Panc1 (cell line): ENCODE results near the gene NFATC3. TPM values are rescaled to one million over a fixed set of nuclear protein-coding genes. Genes with fewer than 3 reads are reported as not detected.

Source experiments
- ATAC-seq: fragments of 200-7000 bp; cut with Tn5 transposase; 2 replicates; pipeline ENCODE4 v1.9.1; 2020; ENCODE audit warnings: mild to moderate bottlenecking, moderate library complexity
- BruUV-seq: library from RNA; stranded (reverse); fragments of 400-500 nt; replicated peaks from 2 replicates; lab custom pipeline; 2021; lab: Mats Ljungman, UMichigan
- CTCF ChIA-PET: fragments of 300-600 bp; sonication (Branson Sonifier 250); formaldehyde crosslinking; loops from one replicate; lab custom pipeline; 2022; ENCODE audit warnings: antibody characterized with exemption; lab: Charles Lee
- POLR2A ChIA-PET: fragments of 300-600 bp; sonication (Branson Sonifier 250); formaldehyde crosslinking; loops from one replicate; lab custom pipeline; 2022; ENCODE audit warnings: antibody characterized with exemption; lab: Charles Lee
- DNase-seq: peaks from one replicate; pipeline ENCODE4 v3.0.0-alpha.2; 2010; ENCODE audit warnings: low read depth, low spot score
- H3K27ac ChIP-seq: 2 replicates; pipeline ENCODE4 v1.5.1; 2011; ENCODE audit warnings: mild to moderate bottlenecking, low read length, inconsistent platforms
- H3K27me3 ChIP-seq: fragments of 200-500 bp; sonication (Bioruptor generic); 2 replicates; pipeline ENCODE4 v1.6.0; 2014; ENCODE audit warnings: low read length, inconsistent platforms; ENCODE audit not compliant: control insufficient read depth, insufficient read depth
- H3K36me3 ChIP-seq: fragments of 200-500 bp; sonication (Bioruptor generic); 2 replicates; pipeline ENCODE4 v1.5.1; 2014; ENCODE audit warnings: inconsistent platforms, mild to moderate bottlenecking, low read length, moderate library complexity; ENCODE audit not compliant: control insufficient read depth, insufficient read depth
- H3K4me1 ChIP-seq: 2 replicates; pipeline ENCODE4 v1.5.1; 2011; ENCODE audit warnings: inconsistent platforms, mild to moderate bottlenecking, low read length, moderate library complexity; ENCODE audit not compliant: control insufficient read depth, insufficient read depth
- H3K4me3 ChIP-seq, 2 experiments: 2 replicates each; pipeline ENCODE4 v1.5.1; 2011 to 2012; ENCODE audit warnings: low read depth in 2 of 2, low read length in 2 of 2, mild to moderate bottlenecking in 2 of 2, inconsistent platforms in 1 of 2, moderate library complexity in 1 of 2
- H3K9me3 ChIP-seq: fragments of 200-500 bp; sonication (Bioruptor generic); 2 replicates; pipeline ENCODE4 v1.5.1; 2014; ENCODE audit warnings: low read depth, mild to moderate bottlenecking, inconsistent platforms, low read length, moderate library complexity; ENCODE audit not compliant: control insufficient read depth, insufficient read depth
- CTCF ChIP-seq: fragments of 450-650 bp; IDR thresholded peaks from 2 replicates; pipeline ENCODE4 v1.5.1; 2017; ENCODE audit warnings: mild to moderate bottlenecking
- POLR2AphosphoS5 ChIP-seq: IDR thresholded peaks from 2 replicates; pipeline ENCODE4 v1.6.1; 2012; ENCODE audit warnings: mild to moderate bottlenecking, low read depth, low read length, moderate library complexity
- SIN3A ChIP-seq: IDR thresholded peaks from 2 replicates; pipeline ENCODE4 v1.6.1; 2012; ENCODE audit warnings: low read depth, mild to moderate bottlenecking, low read length, moderate library complexity, borderline replicate concordance; ENCODE audit not compliant: insufficient read depth
- TCF7L2 ChIP-seq: IDR thresholded peaks from 2 replicates; pipeline ENCODE4 v1.6.1; 2011; ENCODE audit warnings: mild to moderate bottlenecking, low read depth, low read length, inconsistent platforms
- in situ Hi-C: cut with HindIII; loops from 2 replicates; pipeline ENCODE4 v1.10.0; 2016; ENCODE audit warnings: low sequenced_read_pairs, low pct_unique_long_range_greater_than_20kb
- intact Hi-C: fragments of 100-400 bp; cut with micrococcal nuclease; formaldehyde crosslinking; loops from one replicate; pipeline ENCODE4 v1.10.0; 2022; ENCODE audit not compliant: unreplicated experiment
- total RNA-seq: library from RNA; stranded (reverse); gene quantifications from one replicate; pipeline ENCODE4 v1.2.1, GENCODE V29; 2021; ENCODE audit not compliant: unreplicated experiment
- TF ChIP-seq, protein P1 (sequence below), 2 experiments: IDR thresholded peaks; 2 replicates each; pipeline ENCODE4 v1.6.1; 2011 to 2012; ENCODE audit warnings: low read depth in 2 of 2, control low read depth in 1 of 2, low read length in 1 of 2, mild to moderate bottlenecking in 1 of 2, moderate library complexity in 1 of 2; ENCODE audit not compliant: insufficient read depth in 1 of 2

Gene NFATC3
- total RNA-seq, 1 experiment from 2014 or later: 24.8 TPM

GRCh38 chr16:68230176-68230571 is 145.0 kb downstream of the NFATC3 start:
- POLR2A ChIA-PET: no interaction called here
- no peaks in the 10 kb centered on the region; the same call in 1 of the 2 replicates for H3K36me3 ChIP-seq
- H3K4me3 ChIP-seq: no peak overlapping the region
- no peak for DNase-seq
- H3K9me3 ChIP-seq: no peaks in the 10 kb centered on the region
- CTCF ChIA-PET: interaction anchor here (0.6 kb wide), 1 partner anchor 144 kb away, joined by 4 read pairs; no protein-coding TSS in a partner anchor
- BruUV-seq: no TSS peak
- TF ChIP-seq SIN3A (no peak), CTCF (no peak), POLR2AphosphoS5 (no peak), TCF7L2 (no peak)
- TF ChIP-seq, protein P1, sequence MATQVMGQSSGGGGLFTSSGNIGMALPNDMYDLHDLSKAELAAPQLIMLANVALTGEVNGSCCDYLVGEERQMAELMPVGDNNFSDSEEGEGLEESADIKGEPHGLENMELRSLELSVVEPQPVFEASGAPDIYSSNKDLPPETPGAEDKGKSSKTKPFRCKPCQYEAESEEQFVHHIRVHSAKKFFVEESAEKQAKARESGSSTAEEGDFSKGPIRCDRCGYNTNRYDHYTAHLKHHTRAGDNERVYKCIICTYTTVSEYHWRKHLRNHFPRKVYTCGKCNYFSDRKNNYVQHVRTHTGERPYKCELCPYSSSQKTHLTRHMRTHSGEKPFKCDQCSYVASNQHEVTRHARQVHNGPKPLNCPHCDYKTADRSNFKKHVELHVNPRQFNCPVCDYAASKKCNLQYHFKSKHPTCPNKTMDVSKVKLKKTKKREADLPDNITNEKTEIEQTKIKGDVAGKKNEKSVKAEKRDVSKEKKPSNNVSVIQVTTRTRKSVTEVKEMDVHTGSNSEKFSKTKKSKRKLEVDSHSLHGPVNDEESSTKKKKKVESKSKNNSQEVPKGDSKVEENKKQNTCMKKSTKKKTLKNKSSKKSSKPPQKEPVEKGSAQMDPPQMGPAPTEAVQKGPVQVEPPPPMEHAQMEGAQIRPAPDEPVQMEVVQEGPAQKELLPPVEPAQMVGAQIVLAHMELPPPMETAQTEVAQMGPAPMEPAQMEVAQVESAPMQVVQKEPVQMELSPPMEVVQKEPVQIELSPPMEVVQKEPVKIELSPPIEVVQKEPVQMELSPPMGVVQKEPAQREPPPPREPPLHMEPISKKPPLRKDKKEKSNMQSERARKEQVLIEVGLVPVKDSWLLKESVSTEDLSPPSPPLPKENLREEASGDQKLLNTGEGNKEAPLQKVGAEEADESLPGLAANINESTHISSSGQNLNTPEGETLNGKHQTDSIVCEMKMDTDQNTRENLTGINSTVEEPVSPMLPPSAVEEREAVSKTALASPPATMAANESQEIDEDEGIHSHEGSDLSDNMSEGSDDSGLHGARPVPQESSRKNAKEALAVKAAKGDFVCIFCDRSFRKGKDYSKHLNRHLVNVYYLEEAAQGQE (IDR thresholded peaks at IDR 0.05; ENCODE audit: insufficient read depth in 1 of 2, low read depth in 2 of 2, low read length in 1 of 2): no peak
- no peaks in the 10 kb centered on the region for H3K27me3 ChIP-seq
- in situ Hi-C loops (no loop called here), intact Hi-C loops (no loop called here)
- peaks cover 18% of the 10 kb centered on the region for H3K4me1 ChIP-seq
- no peak for ATAC-seq
- no peak overlapping the region for H3K27ac ChIP-seq

GRCh38 chr16:68230956-68231355 is 145.8 kb downstream of the NFATC3 start:
- Histone ChIP-seq H3K9me3 (no peaks in the 10 kb centered on the region), H3K4me1 (peaks cover 18% of the 10 kb centered on the region), H3K36me3 (no peaks in the 10 kb centered on the region; the same call in 1 of the 2 replicates), H3K4me3 (no peak overlapping the region), H3K27me3 (no peaks in the 10 kb centered on the region), H3K27ac (no peak overlapping the region)
- DNase-seq (no peak), ATAC-seq (no peak)
- BruUV-seq: no TSS peak
- ChIA-PET CTCF (no interaction called here), POLR2A (no interaction called here)
- in situ Hi-C loops: no loop called here
- intact Hi-C loops: no loop called here
- TF ChIP-seq CTCF: no peak
- TF ChIP-seq, protein P1 (IDR thresholded peaks at IDR 0.05; ENCODE audit: insufficient read depth in 1 of 2, low read depth in 2 of 2, low read length in 1 of 2): no peak
- no peak for TF ChIP-seq POLR2AphosphoS5
